Endothelial cell of umbilical vein (primary cell): ENCODE measurements around the gene ZKSCAN2. TPM values are rescaled to one million over a fixed set of nuclear protein-coding genes. Genes with fewer than 3 reads are reported as not detected.
A peak's percentile ranks its signal among the peaks of the same experiment; 100 is the strongest.

Source experiments
- BruUV-seq: library from RNA; stranded (reverse); fragments of 400-500 nt; replicated peaks from 2 replicates; lab custom pipeline; 2021; lab: Mats Ljungman, UMichigan
- CTCF ChIA-PET: fragments of 300-600, 350-600 bp; sonication (Branson Sonifier 250); formaldehyde crosslinking; loops from one replicate; lab custom pipeline; 2021; ENCODE audit warnings: antibody characterized with exemption, inconsistent platforms; lab: Charles Lee
- POLR2A ChIA-PET: fragments of 300-600, 350-600 bp; sonication (Branson Sonifier 250); formaldehyde crosslinking; loops from one replicate; lab custom pipeline; 2021; ENCODE audit warnings: antibody characterized with exemption, inconsistent platforms; lab: Charles Lee
- DNase-seq: peaks from one replicate; pipeline ENCODE4 v3.0.0-alpha.2; 2011; ENCODE audit warnings: low read depth, low spot score
- FAIRE-seq: peaks from 2 replicates; lab custom pipeline; 2011; peaks lifted over from hg19 to GRCh38; lab: Jason Lieb, UNC
- H2AFZ ChIP-seq: 2 replicates; pipeline ENCODE4 v1.6.0; 2012; ENCODE audit warnings: low read depth, low read length, control low read depth, inconsistent platforms
- H3K27ac ChIP-seq: 2 replicates; pipeline ENCODE4 v1.5.1; 2011; ENCODE audit warnings: low read depth, mild to moderate bottlenecking, control low read depth, low read length, moderate library complexity; ENCODE audit not compliant: insufficient read depth
- H3K27me3 ChIP-seq, 2 experiments: 2 replicates each; pipeline versions ENCODE4 v1.6.0 to v1.6.1; 2011; ENCODE audit warnings: low read length in 2 of 2, mixed read lengths in 1 of 2; ENCODE audit not compliant: control insufficient read depth in 2 of 2, insufficient read depth in 2 of 2
- H3K36me3 ChIP-seq, 2 experiments: 2 replicates in 1 of 2; 3 replicates in 1 of 2; pipeline ENCODE4 v1.5.1; 2011; ENCODE audit warnings: low read length in 2 of 2, mild to moderate bottlenecking in 1 of 2, moderate library complexity in 1 of 2; ENCODE audit not compliant: control insufficient read depth in 2 of 2, insufficient read depth in 2 of 2; ENCODE audit errors: extremely low read depth in 1 of 2
- H3K4me1 ChIP-seq: 3 replicates; pipeline ENCODE4 v1.5.1; 2011; ENCODE audit warnings: mild to moderate bottlenecking, low read length; ENCODE audit not compliant: control insufficient read depth, insufficient read depth; ENCODE audit errors: extremely low read depth
- H3K4me2 ChIP-seq: 2 replicates; pipeline ENCODE4 v1.6.1; 2011; ENCODE audit warnings: low read length, control low read depth, mixed read lengths; ENCODE audit not compliant: insufficient read depth
- H3K4me3 ChIP-seq, 3 experiments: fragments of 200-600 bp in 1 of 3; sonication (generic), shearing (Covaris generic) in 1 of 3; replicated peaks in 1 of 3; 2 replicates each; pipeline ENCODE4 v1.5.1; 2011 to 2016; ENCODE audit warnings: control low read depth in 3 of 3, low read length in 3 of 3, mild to moderate bottlenecking in 2 of 3, inconsistent platforms in 1 of 3, low read depth in 1 of 3, moderate library complexity in 1 of 3; ENCODE audit not compliant: insufficient read depth in 1 of 3
- H3K79me2 ChIP-seq: 2 replicates; pipeline ENCODE4 v1.6.0; 2012; ENCODE audit warnings: low read length, inconsistent platforms; ENCODE audit not compliant: control insufficient read depth, insufficient read depth
- H3K9ac ChIP-seq: replicated peaks from 2 replicates; pipeline ENCODE3; 2011; ENCODE audit warnings: low read length, control low read depth; ENCODE audit not compliant: insufficient read depth; ENCODE audit errors: extremely low read depth
- H3K9me1 ChIP-seq: replicated peaks from 3 replicates; pipeline ENCODE4 v1.6.0; 2011; ENCODE audit warnings: mild to moderate bottlenecking, low read length; ENCODE audit not compliant: control insufficient read depth, insufficient read depth; ENCODE audit errors: extremely low read depth
- H3K9me3 ChIP-seq: replicated peaks from 2 replicates; pipeline ENCODE4 v1.5.1; 2012; ENCODE audit warnings: low read length, inconsistent platforms; ENCODE audit not compliant: control insufficient read depth, insufficient read depth
- H4K20me1 ChIP-seq: replicated peaks from 2 replicates; pipeline ENCODE3; 2011; ENCODE audit warnings: mild to moderate bottlenecking, low read length; ENCODE audit not compliant: control insufficient read depth, insufficient read depth; ENCODE audit errors: extremely low read depth
- EZH2 ChIP-seq: IDR thresholded peaks from 2 replicates; pipeline ENCODE4 v1.6.1; 2012; ENCODE audit warnings: borderline replicate concordance, low read depth, mild to moderate bottlenecking, moderate library complexity, low read length, inconsistent platforms; ENCODE audit not compliant: severe bottlenecking
- FOS ChIP-seq: IDR thresholded peaks from 2 replicates; pipeline ENCODE4 v1.6.1; 2011; ENCODE audit warnings: mild to moderate bottlenecking, low read length, moderate library complexity, borderline replicate concordance; ENCODE audit not compliant: insufficient read depth
- GATA2 ChIP-seq: IDR thresholded peaks from 2 replicates; pipeline ENCODE4 v1.7.0; 2011; ENCODE audit warnings: low read depth, mild to moderate bottlenecking, moderate library complexity, mixed read lengths, low read length; ENCODE audit not compliant: insufficient read length, insufficient read depth
- JUN ChIP-seq: IDR thresholded peaks from 2 replicates; pipeline ENCODE4 v1.6.1; 2011; ENCODE audit warnings: borderline replicate concordance, low read depth; ENCODE audit not compliant: insufficient read length, insufficient read depth
- MYC ChIP-seq: IDR thresholded peaks from one replicate; pipeline ENCODE4 v1.6.1; 2011; ENCODE audit warnings: mild to moderate bottlenecking, low read depth, low read length
- POLR2A ChIP-seq: IDR thresholded peaks from 2 replicates; pipeline ENCODE4 v1.6.1; 2012; ENCODE audit warnings: low read depth, mild to moderate bottlenecking, control low read depth, low read length
- POLR2AphosphoS5 ChIP-seq: IDR thresholded peaks from 2 replicates; pipeline ENCODE4 v1.6.1; 2012; ENCODE audit warnings: low read depth, mild to moderate bottlenecking, control low read depth, low read length, moderate library complexity; ENCODE audit not compliant: insufficient read depth
- dilution Hi-C: fragments of 300-500 bp; cut with MboI; formaldehyde crosslinking; loops from one replicate; pipeline ENCODE4 v1.15.0; 2019; ENCODE audit warnings: low sequenced_read_pairs; ENCODE audit not compliant: extremely low pct_ligation_motif_present
- intact Hi-C: fragments of 100-400 bp; cut with micrococcal nuclease; formaldehyde crosslinking; loops from one replicate; pipeline ENCODE4 v1.10.0; 2022
- polyA plus RNA-seq, 4 experiments: library from polyadenylated mRNA; depleted of rRNA in 3 of 4; stranded (reverse) in 3 of 4; unstranded in 1 of 4; fragments of >200 nt; gene quantifications; 2 replicates each; pipeline versions ENCODE4 v1.2.1 to v1.2.3, GENCODE V29; 2011 to 2012; ENCODE audit warnings: missing spikeins in 1 of 4
- total RNA-seq: library from RNA; stranded (reverse); gene quantifications from 2 replicates; pipeline ENCODE4 v1.2.3, GENCODE V29; 2021
- TF ChIP-seq, protein P1 (sequence below): IDR thresholded peaks from 2 replicates; pipeline ENCODE4 v1.6.1; 2011; ENCODE audit not compliant: insufficient read depth, insufficient read length
- TF ChIP-seq, protein P2 (sequence below), 2 donors: IDR thresholded peaks; 1 replicate in 1 of 2; 2 replicates in 1 of 2; pipeline ENCODE4 v1.5.1; 2011; ENCODE audit warnings: low read length in 2 of 2, mild to moderate bottlenecking in 2 of 2, moderate library complexity in 2 of 2, control low read depth in 1 of 2, inconsistent platforms in 1 of 2, low read depth in 1 of 2; ENCODE audit not compliant: insufficient read depth in 1 of 2; ENCODE audit errors: extremely low read depth in 1 of 2

ZKSCAN2 gene
- total and polyA plus RNA-seq, 2 donors (not counting 3 experiments of a cell fraction or from before 2014, with no cell fraction given) = 1.4 to 4.7 TPM

DNA sequence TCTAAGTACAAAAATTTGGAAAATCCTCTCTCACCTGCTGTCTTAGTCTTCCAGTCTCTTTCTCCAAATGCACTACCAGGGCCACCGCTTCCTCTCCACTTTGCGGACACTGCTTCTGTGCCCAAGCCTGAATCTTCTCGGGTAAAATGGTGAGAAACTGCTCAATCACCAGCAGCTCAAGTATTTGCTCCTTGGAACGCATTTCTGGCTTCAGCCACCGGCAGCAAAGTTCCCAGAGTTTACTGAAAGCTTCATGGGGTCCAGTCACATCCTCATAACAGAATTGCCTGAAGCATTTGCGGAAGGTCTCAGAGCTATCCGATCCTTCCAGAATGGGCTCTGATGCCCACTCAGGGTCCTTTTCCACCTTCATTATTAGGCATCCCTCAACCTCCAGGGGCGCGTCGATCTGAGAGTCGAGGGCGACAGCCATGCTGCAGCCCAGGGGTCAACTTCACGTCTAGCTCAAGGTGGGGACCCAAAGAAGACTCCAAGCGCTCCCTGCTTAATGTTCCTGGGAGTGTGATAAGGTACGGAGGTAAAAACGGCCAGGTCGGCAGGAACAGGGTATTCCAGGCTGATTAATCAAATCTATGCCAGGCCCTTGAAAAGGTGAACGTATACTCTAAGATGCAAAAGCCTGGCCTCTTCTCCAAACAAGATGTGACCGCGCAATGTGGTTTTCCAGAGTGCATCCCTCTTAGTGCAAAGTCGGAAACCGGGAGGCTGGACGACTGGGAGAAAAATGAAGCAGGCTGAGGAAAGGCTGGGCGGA lies 763 bp downstream of the ZKSCAN2 start:
- Histone ChIP-seq H2AFZ (peak overlapping the region; percentile 82), H3K79me2 (peaks cover 35% of the 10 kb centered on the region), H3K27me3 (no peaks in the 10 kb centered on the region), H4K20me1 (peaks cover 2% of the 10 kb centered on the region), H3K4me2 (peak overlapping the region; percentile 87), H3K36me3 (peaks cover 0 to under 1% of the 10 kb centered on the region in 2 experiments), H3K4me1 (peaks cover 20% of the 10 kb centered on the region), H3K9ac (peak overlapping the region; percentile 98), H3K4me3 (peak overlapping the region; percentile 64 to 86 (median 75)), H3K9me1 (no peaks in the 10 kb centered on the region), H3K27ac (peak overlapping the region; percentile 94), H3K9me3 (no peaks in the 10 kb centered on the region)
- CTCF ChIA-PET = interaction anchor here (0.8 to 1.4 kb wide), 3 partner anchors 13 to 33 kb away, joined by 3 to 6 read pairs (median 3); no protein-coding TSS in a partner anchor
- TSS peak; percentile 64 for BruUV-seq
- DNase-seq (no peak), FAIRE-seq (peak; percentile 82)
- POLR2A ChIA-PET = no interaction called here
- no peak for TF ChIP-seq POLR2A
- TF ChIP-seq POLR2AphosphoS5 = no peak
- TF ChIP-seq, protein P1, sequence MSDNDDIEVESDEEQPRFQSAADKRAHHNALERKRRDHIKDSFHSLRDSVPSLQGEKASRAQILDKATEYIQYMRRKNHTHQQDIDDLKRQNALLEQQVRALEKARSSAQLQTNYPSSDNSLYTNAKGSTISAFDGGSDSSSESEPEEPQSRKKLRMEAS = no peak
- TF ChIP-seq GATA2 = no peak
- no peak for TF ChIP-seq JUN
- TF ChIP-seq, protein P2, sequence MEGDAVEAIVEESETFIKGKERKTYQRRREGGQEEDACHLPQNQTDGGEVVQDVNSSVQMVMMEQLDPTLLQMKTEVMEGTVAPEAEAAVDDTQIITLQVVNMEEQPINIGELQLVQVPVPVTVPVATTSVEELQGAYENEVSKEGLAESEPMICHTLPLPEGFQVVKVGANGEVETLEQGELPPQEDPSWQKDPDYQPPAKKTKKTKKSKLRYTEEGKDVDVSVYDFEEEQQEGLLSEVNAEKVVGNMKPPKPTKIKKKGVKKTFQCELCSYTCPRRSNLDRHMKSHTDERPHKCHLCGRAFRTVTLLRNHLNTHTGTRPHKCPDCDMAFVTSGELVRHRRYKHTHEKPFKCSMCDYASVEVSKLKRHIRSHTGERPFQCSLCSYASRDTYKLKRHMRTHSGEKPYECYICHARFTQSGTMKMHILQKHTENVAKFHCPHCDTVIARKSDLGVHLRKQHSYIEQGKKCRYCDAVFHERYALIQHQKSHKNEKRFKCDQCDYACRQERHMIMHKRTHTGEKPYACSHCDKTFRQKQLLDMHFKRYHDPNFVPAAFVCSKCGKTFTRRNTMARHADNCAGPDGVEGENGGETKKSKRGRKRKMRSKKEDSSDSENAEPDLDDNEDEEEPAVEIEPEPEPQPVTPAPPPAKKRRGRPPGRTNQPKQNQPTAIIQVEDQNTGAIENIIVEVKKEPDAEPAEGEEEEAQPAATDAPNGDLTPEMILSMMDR (IDR thresholded peaks at IDR 0.05; ENCODE audit: extremely low read depth in 1 of 2, insufficient read depth in 1 of 2, low read depth in 1 of 2, low read length in 2 of 2) = no peak
- TF ChIP-seq FOS = no peak
- TF ChIP-seq MYC = no peak
- TF ChIP-seq EZH2 = no peak
- dilution Hi-C loops = no loop called here
- intact Hi-C loops = loop anchor here (5.0 kb wide), 1 partner anchor 720 kb away; the partner anchor contains the start of gene RBBP6
